ENCODE data around the gene CD68. TPM values are rescaled to one million over a fixed set of nuclear protein-coding genes. Genes with fewer than 3 reads are reported as not detected.

CD68 gene
- total RNA-seq, 2 experiments from 2014 or later, result 9.2 to 13.7 TPM

DNA sequence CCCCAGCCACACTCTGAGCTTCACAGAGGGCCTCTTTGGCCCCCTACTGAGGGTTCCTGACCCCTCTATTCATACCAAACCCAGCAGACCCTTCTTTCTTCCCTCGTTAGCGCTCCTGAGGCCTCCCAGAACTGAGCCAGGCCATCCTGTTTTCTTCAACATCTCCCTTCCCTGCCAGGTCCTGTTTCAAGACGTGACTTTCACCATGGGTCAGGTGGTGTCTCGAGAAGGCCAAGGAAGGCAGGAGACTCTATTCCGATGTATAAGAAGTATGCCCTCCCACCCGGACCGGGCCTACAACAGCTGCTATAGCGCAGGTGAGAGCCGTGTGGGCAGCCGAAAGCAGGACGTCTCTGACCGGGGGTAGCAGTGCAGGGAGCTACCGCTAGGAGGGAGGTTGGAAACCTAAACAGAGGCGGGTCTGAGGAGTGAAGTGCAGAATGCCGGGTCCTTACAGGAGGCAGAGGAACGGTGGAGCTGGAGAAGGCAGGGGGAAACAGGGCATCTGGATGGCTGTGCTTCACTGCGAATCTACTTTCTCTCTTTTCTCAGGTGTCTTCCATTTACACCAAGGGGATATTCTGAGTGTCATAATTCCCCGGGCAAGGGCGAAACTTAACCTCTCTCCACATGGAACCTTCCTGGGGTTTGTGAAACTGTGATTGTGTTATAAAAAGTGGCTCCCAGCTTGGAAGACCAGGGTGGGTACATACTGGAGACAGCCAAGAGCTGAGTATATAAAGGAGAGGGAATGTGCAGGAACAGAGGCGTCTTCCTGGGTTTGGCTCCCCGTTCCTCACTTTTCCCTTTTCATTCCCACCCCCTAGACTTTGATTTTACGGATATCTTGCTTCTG is 19.0 kb upstream of the CD68 start:
- peaks cover 18% of the 10 kb centered on the region for H3K36me3 Mint-ChIP-seq (ENCODE audit: low read depth)
- intact Hi-C loops (cut with DNase I, micrococcal nuclease), result loop anchor here (1.0 to 2.0 kb wide), 19 partner anchors 11 to 308 kb away; partner anchors contain the start of genes EIF5A (in 1 of the 2), ELP5 (in 1 of the 2), MPDU1 (in 1 of the 2) and NEURL4 (in 1 of the 2)
- H3K27ac Mint-ChIP-seq, result peak overlapping the region; percentile 87
- ATAC-seq (peak; percentile 34), DNase-seq (peak; percentile 80)
- POLR2A ChIA-PET, result interaction anchor here (0.6 to 1.5 kb wide), 8 partner anchors 11 to 204 kb away, joined by 3 to 5 read pairs (median 4); partner anchors contain the start of genes MPDU1 and POLR2A
- peaks cover 46% of the 10 kb centered on the region for H3K4me1 Mint-ChIP-seq
- H3K9me3 Mint-ChIP-seq (ENCODE audit: low read depth), result no peaks in the 10 kb centered on the region
- CTCF ChIA-PET, result interaction anchor here (0.6 to 3.1 kb wide), 48 partner anchors 8 to 517 kb away, joined by 3 to 70 read pairs (median 6); partner anchors contain the start of genes CD68, FXR2, MPDU1 and SAT2
- H3K4me3 Mint-ChIP-seq, result peak overlapping the region; percentile 79
- no peaks in the 10 kb centered on the region for H3K27me3 Mint-ChIP-seq

GRCh38 chr17:7561028-7561575 is 18.3 kb upstream of the CD68 start:
- peak; percentile 92 for DNase-seq
- ATAC-seq, result peak; percentile 75
- H3K27me3 Mint-ChIP-seq, result no peaks in the 10 kb centered on the region
- POLR2A ChIA-PET, result interaction anchor here (0.6 to 1.5 kb wide), 8 partner anchors 11 to 204 kb away, joined by 3 to 5 read pairs (median 4); partner anchors contain the start of genes MPDU1 and POLR2A
- CTCF ChIA-PET, result interaction anchor here (0.6 to 3.1 kb wide), 47 partner anchors 9 to 517 kb away, joined by 3 to 70 read pairs (median 6); partner anchors contain the start of genes CD68, FXR2, MPDU1 and SAT2
- peaks cover 46% of the 10 kb centered on the region for H3K4me1 Mint-ChIP-seq
- intact Hi-C loops (cut with DNase I, micrococcal nuclease), result loop anchor here (1.0 to 2.0 kb wide), 19 partner anchors 11 to 309 kb away; partner anchors contain the start of genes EIF5A (in 1 of the 2), ELP5 (in 1 of the 2), MPDU1 (in 1 of the 2) and NEURL4 (in 1 of the 2)
- H3K4me3 Mint-ChIP-seq, result peak overlapping the region; percentile 79
- peaks cover 22% of the 10 kb centered on the region for H3K36me3 Mint-ChIP-seq (ENCODE audit: low read depth)
- H3K27ac Mint-ChIP-seq, result peak overlapping the region; percentile 87
- H3K9me3 Mint-ChIP-seq (ENCODE audit: low read depth), result no peaks in the 10 kb centered on the region

DNA sequence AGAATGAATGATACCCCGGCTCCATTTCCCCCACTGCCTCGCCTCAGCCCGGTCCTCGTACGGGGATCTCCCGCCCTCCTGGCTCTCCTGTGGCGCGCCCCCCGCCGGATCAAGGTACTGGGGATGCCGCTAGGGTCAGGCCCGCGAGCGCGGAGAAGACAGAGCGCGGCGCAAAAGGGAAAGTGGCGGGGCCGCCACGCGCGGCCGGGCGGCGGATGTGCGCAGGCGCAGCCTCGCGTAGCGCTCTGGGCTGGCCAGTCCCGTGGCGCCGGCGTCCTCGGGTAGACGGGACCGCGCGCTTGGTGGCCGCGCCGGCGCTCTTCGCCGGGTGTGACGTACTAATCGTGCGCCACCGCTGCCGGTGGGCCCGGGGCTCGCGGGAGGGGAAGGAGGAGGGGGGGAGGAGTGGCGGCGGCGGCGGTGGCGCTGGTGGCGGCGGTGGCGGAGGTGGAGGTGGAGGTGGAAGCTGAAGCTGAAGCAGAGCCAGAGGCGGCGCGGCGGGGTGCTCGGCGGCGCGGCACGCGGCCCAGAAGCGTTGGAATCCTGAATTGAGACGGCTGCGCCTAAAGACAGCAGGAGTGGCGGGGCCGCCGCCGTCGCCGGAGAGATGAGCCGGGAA is 17.7 kb upstream of the CD68 start, which contains the start of gene SENP3:
Gene SENP3 (plus strand): TSS at position 331 of the 619 bp plus-strand sequence. CDS start 1,158 bp downstream, outside the sequence.
- POLR2A ChIA-PET, result interaction anchor here (1.3 kb wide), 1 partner anchor 22 kb away, joined by 5 read pairs; the partner anchor contains the start of gene MPDU1
- CTCF ChIA-PET, result interaction anchor here (0.6 to 3.1 kb wide), 25 partner anchors 9 to 207 kb away, joined by 3 to 70 read pairs (median 7); partner anchors contain the start of genes CD68, MPDU1, TMEM95 and TP53
- Mint-ChIP-seq H3K4me3 (peak within 1 kb of the TSS; percentile 79), H3K27me3 (no peaks in the 10 kb centered on the region), H3K4me1 (peaks cover 46% of the 10 kb centered on the region), H3K36me3 (ENCODE audit: low read depth) (peaks cover 26% of the 10 kb centered on the region), H3K9me3 (ENCODE audit: low read depth) (no peaks in the 10 kb centered on the region), H3K27ac (peak within 1 kb of the TSS; percentile 90)
- intact Hi-C loops (cut with DNase I, micrococcal nuclease), result loop anchor here (1.0 to 2.0 kb wide), 19 partner anchors 11 to 309 kb away; partner anchors contain the start of genes EIF5A (in 1 of the 2), ELP5 (in 1 of the 2), MPDU1 (in 1 of the 2) and NEURL4 (in 1 of the 2)
- ATAC-seq (peak; percentile 86), DNase-seq (peak; percentile 95)

DNA sequence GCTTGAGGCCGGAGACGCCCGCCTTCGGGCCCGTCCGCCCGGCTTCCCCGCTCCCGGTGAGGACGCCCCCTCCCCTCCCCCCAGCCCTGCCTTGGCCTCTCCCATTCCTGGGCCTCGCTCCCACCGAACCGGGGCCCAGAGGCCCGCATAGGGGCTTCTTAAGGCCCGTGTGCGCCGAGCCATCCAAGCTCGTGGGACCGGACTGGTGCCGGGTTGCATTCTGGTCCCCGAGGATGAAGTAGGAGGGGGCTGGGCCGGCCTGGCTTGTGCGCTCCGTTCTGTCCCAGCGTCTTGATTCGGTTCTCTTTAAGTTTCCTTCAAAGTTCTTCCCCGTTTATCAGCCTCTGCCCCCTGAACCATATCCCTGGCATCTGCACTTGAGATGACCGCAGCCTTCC is 17.2 kb upstream of the CD68 start:
- Mint-ChIP-seq H3K27me3 (no peaks in the 10 kb centered on the region), H3K36me3 (ENCODE audit: low read depth) (peaks cover 30% of the 10 kb centered on the region), H3K4me1 (peaks cover 46% of the 10 kb centered on the region), H3K9me3 (ENCODE audit: low read depth) (no peaks in the 10 kb centered on the region), H3K4me3 (peak overlapping the region; percentile 79), H3K27ac (peak overlapping the region; percentile 90)
- POLR2A ChIA-PET, result interaction anchor here (0.6 kb wide), 2 partner anchors 125 to 246 kb away, joined by 3 read pairs; no protein-coding TSS in a partner anchor
- peak; percentile 7 for ATAC-seq
- peak; percentile 49 for DNase-seq
- CTCF ChIA-PET, result interaction anchor here (0.6 to 3.1 kb wide), 5 partner anchors 8 to 110 kb away, joined by 3 to 26 read pairs (median 6); no protein-coding TSS in a partner anchor
- intact Hi-C loops (cut with DNase I, micrococcal nuclease), result no loop called here

- intact Hi-C loops (cut with DNase I, micrococcal nuclease), result no loop called here
- CTCF ChIA-PET, result no interaction called here
- Mint-ChIP-seq H3K36me3 (ENCODE audit: low read depth) (peaks cover 35% of the 10 kb centered on the region), H3K4me1 (peaks cover 44% of the 10 kb centered on the region), H3K4me3 (peak overlapping the region; percentile 79), H3K27me3 (no peaks in the 10 kb centered on the region), H3K9me3 (ENCODE audit: low read depth) (no peaks in the 10 kb centered on the region), H3K27ac (peak overlapping the region; percentile 90)
- ATAC-seq (no peak), DNase-seq (no peak)
- POLR2A ChIA-PET, result interaction anchor here (0.8 kb wide), 1 partner anchor 13 kb away, joined by 3 read pairs; no protein-coding TSS in a partner anchor
These were observed 16.1 kb upstream of the CD68 start for GRCh38 chr17:7563115-7563869.

DNA sequence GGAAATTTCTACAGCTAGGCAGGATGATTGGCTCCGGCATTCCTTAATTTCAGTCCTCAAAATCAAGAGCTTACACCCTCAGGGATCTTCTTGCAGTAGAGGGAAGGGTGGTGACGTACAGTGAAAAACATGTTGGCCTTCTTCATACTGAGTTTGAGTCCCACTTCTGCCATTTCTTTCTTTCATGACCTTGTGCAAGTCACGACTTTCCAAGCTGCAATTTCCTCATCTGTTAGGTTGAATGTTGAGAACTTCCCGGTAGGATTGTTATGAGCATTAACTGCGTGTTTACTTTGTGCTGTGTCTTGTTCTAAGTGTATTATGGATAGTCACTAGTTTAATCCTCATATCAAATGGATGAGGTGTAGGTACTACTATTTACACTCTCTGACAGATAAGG is 9.9 kb upstream of the CD68 start:
- no peak for ATAC-seq
- POLR2A ChIA-PET, result no interaction called here
- Mint-ChIP-seq H3K27ac (no peak overlapping the region), H3K36me3 (ENCODE audit: low read depth) (peaks cover 65% of the 10 kb centered on the region), H3K4me1 (peaks cover 24% of the 10 kb centered on the region), H3K27me3 (no peaks in the 10 kb centered on the region), H3K4me3 (no peak overlapping the region), H3K9me3 (ENCODE audit: low read depth) (no peaks in the 10 kb centered on the region)
- CTCF ChIA-PET, result interaction anchor here (0.6 to 3.2 kb wide), 4 partner anchors 9 to 255 kb away, joined by 3 to 25 read pairs (median 3); partner anchors contain the start of gene SENP3
- intact Hi-C loops (cut with DNase I, micrococcal nuclease), result no loop called here
- no peak for DNase-seq

GRCh38 chr17:7570351-7570750 is 9.1 kb upstream of the CD68 start:
- H3K4me3 Mint-ChIP-seq, result no peak overlapping the region

GRCh38 chr17:7572338-7572587 is 7.2 kb upstream of the CD68 start:
- H3K27me3 Mint-ChIP-seq, result no peaks in the 10 kb centered on the region
- CTCF ChIA-PET, result interaction anchor here (1.3 to 3.2 kb wide), 2 partner anchors 11 to 116 kb away, joined by 5 to 25 read pairs; partner anchors contain the start of genes SENP3 and WRAP53
- DNase-seq (no peak), ATAC-seq (no peak)
- peak overlapping the region; percentile 94 for H3K4me3 Mint-ChIP-seq
- POLR2A ChIA-PET, result interaction anchor here (2.6 kb wide), 1 partner anchor 12 kb away, joined by 43 read pairs; the partner anchor contains the start of gene MPDU1
- peak overlapping the region; percentile 99 for H3K27ac Mint-ChIP-seq
- intact Hi-C loops (cut with DNase I, micrococcal nuclease), result loop anchor here (1.0 to 10.0 kb wide), 19 partner anchors 11 to 583 kb away; partner anchors contain the start of genes EIF5A (in 2 of the 2), ELP5 (in 2 of the 2), FXR2 (in 2 of the 2) and MPDU1 (in 2 of the 2)
- H3K9me3 Mint-ChIP-seq (ENCODE audit: low read depth), result no peaks in the 10 kb centered on the region
- peaks cover 48% of the 10 kb centered on the region for H3K4me1 Mint-ChIP-seq
- H3K36me3 Mint-ChIP-seq (ENCODE audit: low read depth), result peaks cover 74% of the 10 kb centered on the region

More at GRCh38 chr17:7570351-7570750, 9.1 kb upstream of the CD68 start:
- H3K27me3 Mint-ChIP-seq, result no peaks in the 10 kb centered on the region
- ChIA-PET CTCF (interaction anchor here (0.6 to 3.2 kb wide), 2 partner anchors 9 to 214 kb away, joined by 3 to 25 read pairs; partner anchors contain the start of gene SENP3), POLR2A (interaction anchor here (0.6 to 1.6 kb wide), 3 partner anchors 13 to 313 kb away, joined by 3 to 4 read pairs (median 3); partner anchors contain the start of gene MPDU1)
- DNase-seq, result no peak
- H3K27ac Mint-ChIP-seq, result peak overlapping the region; percentile 58
- H3K9me3 Mint-ChIP-seq (ENCODE audit: low read depth), result no peaks in the 10 kb centered on the region
- ATAC-seq, result no peak
- H3K36me3 Mint-ChIP-seq (ENCODE audit: low read depth), result peaks cover 67% of the 10 kb centered on the region
- H3K4me1 Mint-ChIP-seq, result peaks cover 29% of the 10 kb centered on the region
- intact Hi-C loops (cut with DNase I, micrococcal nuclease), result loop anchor here (5.0 to 10.0 kb wide), 4 partner anchors 318 to 584 kb away; partner anchors contain the start of genes PER1 (in 2 of the 2), CTDNEP1 (in 1 of the 2), ELP5 (in 1 of the 2) and SLC16A11 (in 1 of the 2)

GRCh38 chr17:7572588-7573323 is 6.7 kb upstream of the CD68 start:
- ChIA-PET POLR2A (interaction anchor here (1.0 to 2.6 kb wide), 4 partner anchors 11 to 169 kb away, joined by 3 to 43 read pairs (median 12); partner anchors contain the start of genes MPDU1, TMEM102, TMEM256 and TP53), CTCF (no interaction called here)
- DNase-seq, result peak; percentile 100
- H3K9me3 Mint-ChIP-seq (ENCODE audit: low read depth), result no peaks in the 10 kb centered on the region
- intact Hi-C loops (cut with DNase I, micrococcal nuclease), result loop anchor here (1.0 to 10.0 kb wide), 22 partner anchors 11 to 582 kb away; partner anchors contain the start of genes EIF5A (in 2 of the 2), ELP5 (in 2 of the 2), FXR2 (in 2 of the 2) and MPDU1 (in 2 of the 2)
- ATAC-seq, result peak; percentile 92
- H3K27ac Mint-ChIP-seq, result peak overlapping the region; percentile 99
- no peaks in the 10 kb centered on the region for H3K27me3 Mint-ChIP-seq
- H3K36me3 Mint-ChIP-seq (ENCODE audit: low read depth), result peaks cover 75% of the 10 kb centered on the region
- H3K4me1 Mint-ChIP-seq, result peaks cover 51% of the 10 kb centered on the region
- peak overlapping the region; percentile 94 for H3K4me3 Mint-ChIP-seq
